B cell (primary cell): ENCODE results near the gene DYNLRB2. TPM values are rescaled to one million over a fixed set of nuclear protein-coding genes. Genes with fewer than 3 reads are reported as not detected.

ENCODE experiments used
- ATAC-seq: fragments of 200-7000 bp; cut with Tn5 transposase; one replicate; pipeline ENCODE4 v1.10.0; 2021; ENCODE audit warnings: low read depth, mild to moderate bottlenecking, moderate number of reproducible peaks, moderate library complexity
- CTCF ChIA-PET: fragments of 350-600 bp; sonication (Branson Sonifier 250); formaldehyde crosslinking; loops from one replicate; lab custom pipeline; 2021; ENCODE audit warnings: antibody characterized with exemption, inconsistent platforms; lab: Charles Lee
- POLR2A ChIA-PET: fragments of 350-600 bp; sonication (Branson Sonifier 250); formaldehyde crosslinking; loops from one replicate; lab custom pipeline; 2021; ENCODE audit warnings: antibody characterized with exemption; lab: Charles Lee
- DNase-seq: peaks from one replicate; pipeline ENCODE4 v3.0.0; 2013
- H2AFZ ChIP-seq: 2 replicates; pipeline ENCODE4 v1.6.1; 2012; ENCODE audit warnings: mild to moderate bottlenecking, low read depth, low read length; ENCODE audit not compliant: insufficient read depth, poor library complexity, severe bottlenecking
- H3K27ac ChIP-seq, 2 donors: 1 replicate in 1 of 2; 2 replicates in 1 of 2; pipeline ENCODE4 v1.5.1; 2012 to 2013; ENCODE audit warnings: low read length in 2 of 2, mild to moderate bottlenecking in 2 of 2, moderate library complexity in 1 of 2
- H3K27me3 ChIP-seq, 4 experiments: fragments of 200-600 bp in 1 of 4; sonication (generic) in 1 of 4; replicated peaks in 1 of 4; 1 replicate in 2 of 4; 2 replicates in 2 of 4; pipeline versions ENCODE4 v1.6.1 to v1.7.0; 2013 to 2016; ENCODE audit warnings: low read length in 3 of 4, mild to moderate bottlenecking in 2 of 4, mixed read lengths in 1 of 4, moderate library complexity in 1 of 4; ENCODE audit not compliant: insufficient read depth in 4 of 4, control insufficient read depth in 3 of 4; ENCODE audit errors: control extremely low read depth in 1 of 4
- H3K36me3 ChIP-seq, 2 experiments: replicated peaks in 1 of 2; 1 replicate in 1 of 2; 2 replicates in 1 of 2; pipeline versions ENCODE4 v1.6.1 to v1.7.1; 2013; ENCODE audit warnings: low read length in 1 of 2; ENCODE audit not compliant: insufficient read depth in 2 of 2, control insufficient read depth in 1 of 2; ENCODE audit errors: control extremely low read depth in 1 of 2, extremely low read depth in 1 of 2
- H3K4me1 ChIP-seq, 2 donors: fragments of 200-600 bp in 1 of 2; sonication (generic) in 1 of 2; 1 replicate in 1 of 2; 2 replicates in 1 of 2; pipeline versions ENCODE4 v1.5.1 to v1.6.1; 2013 to 2017; ENCODE audit warnings: low read length in 2 of 2; ENCODE audit not compliant: control insufficient read depth in 2 of 2, insufficient read depth in 2 of 2
- H3K4me2 ChIP-seq: replicated peaks from 2 replicates; pipeline ENCODE3; 2012; ENCODE audit warnings: mild to moderate bottlenecking, low read depth, low read length; ENCODE audit not compliant: poor library complexity, severe bottlenecking
- H3K4me3 ChIP-seq, 5 experiments: fragments of 200-600 bp in 1 of 5; sonication (generic) in 1 of 5; 1 replicate in 3 of 5; 2 replicates in 2 of 5; pipeline versions ENCODE4 v1.5.1 to v1.7.0; 2011 to 2016; ENCODE audit warnings: low read length in 4 of 5, mild to moderate bottlenecking in 4 of 5, low read depth in 2 of 5, control low read depth in 1 of 5, moderate library complexity in 1 of 5; ENCODE audit not compliant: insufficient read depth in 1 of 5; ENCODE audit errors: control extremely low read depth in 1 of 5, extremely low read depth in 1 of 5
- H3K79me2 ChIP-seq: fragments of 200-600 bp; sonication (generic); one replicate; pipeline ENCODE4 v1.6.0; 2016; ENCODE audit warnings: low read length; ENCODE audit not compliant: control insufficient read depth, insufficient read depth
- H3K9ac ChIP-seq: fragments of 200-600 bp; sonication (generic); 2 replicates; pipeline ENCODE4 v1.6.1; 2017; ENCODE audit warnings: mild to moderate bottlenecking, low read length, moderate library complexity
- H3K9me3 ChIP-seq, 3 donors: one replicate each; pipeline versions ENCODE4 v1.6.1 to v1.7.1; 2013; ENCODE audit warnings: low read length in 2 of 3; ENCODE audit not compliant: control insufficient read depth in 2 of 3, insufficient read depth in 1 of 3; ENCODE audit errors: control extremely low read depth in 1 of 3
- H4K20me1 ChIP-seq: 2 replicates; pipeline ENCODE4 v1.6.0; 2012; ENCODE audit warnings: mild to moderate bottlenecking, low read length; ENCODE audit not compliant: insufficient read depth, control insufficient read depth, poor library complexity, severe bottlenecking
- H3K27ac Mint-ChIP-seq: one replicate; pipeline ENCODE4 v1.8.0; 2021; ENCODE audit warnings: mixed read lengths
- H3K27me3 Mint-ChIP-seq: one replicate; pipeline ENCODE4 v1.8.0; 2021; ENCODE audit warnings: mixed read lengths
- H3K4me1 Mint-ChIP-seq: one replicate; pipeline ENCODE4 v1.8.0; 2021; ENCODE audit warnings: mixed read lengths
- H3K4me3 Mint-ChIP-seq: one replicate; pipeline ENCODE4 v1.8.0; 2021; ENCODE audit warnings: mixed read lengths
- H3K9me3 Mint-ChIP-seq: one replicate; pipeline ENCODE4 v1.8.0; 2022; ENCODE audit warnings: mixed read lengths; ENCODE audit not compliant: insufficient read depth
- CTCF ChIP-seq: fragments of 200-600 bp; IDR thresholded peaks from one replicate; pipeline ENCODE4 v1.8.0; 2022; ENCODE audit warnings: antibody characterized with exemption, mild to moderate bottlenecking
- EZH2 ChIP-seq: IDR thresholded peaks from 2 replicates; pipeline ENCODE4 v1.6.1; 2012; ENCODE audit warnings: borderline replicate concordance, low read depth, mild to moderate bottlenecking, moderate library complexity, low read length; ENCODE audit not compliant: insufficient read depth, poor library complexity, severe bottlenecking
- WGBS: methylation state at CpG from one replicate; pipeline ENCODE4 v1.1.5; 2013; ENCODE audit warnings: missing lambda C conversion rate; ENCODE audit not compliant: insufficient coverage; 5-methylcytosine and 5-hydroxymethylcytosine counted together
- intact Hi-C: fragments of 100-400 bp; cut with micrococcal nuclease; formaldehyde crosslinking; loops from one replicate; pipeline ENCODE4 v1.10.0; 2022
- polyA plus RNA-seq: library from polyadenylated mRNA; depleted of rRNA; stranded (reverse); fragments of >200 nt; gene quantifications from 2 replicates; pipeline ENCODE4 v1.2.3, GENCODE V29; 2012
- total RNA-seq, 2 donors: library from RNA; stranded (reverse); fragments of 120-200 nt in 1 of 2; gene quantifications; 1 replicate in 1 of 2; 2 replicates in 1 of 2; pipeline versions ENCODE4 v1.2.3 to v1.2.4, GENCODE V29; 2013 to 2022

DYNLRB2 gene
- total and polyA plus RNA-seq, 2 donors (not counting 1 experiment from before 2014, with no cell fraction given): not detected

GRCh38 chr16:80599466-80599865, 58.7 kb downstream of the DYNLRB2 start:
- peaks cover 5% of the 10 kb centered on the region for H3K9me3 Mint-ChIP-seq
- intact Hi-C loops: no loop called here
- H3K4me1 Mint-ChIP-seq: no peaks in the 10 kb centered on the region
- Histone ChIP-seq H2AFZ (no peak overlapping the region), H3K9me3 (no peaks in the 10 kb centered on the region), H3K27ac (no peak overlapping the region), H3K9ac (no peak overlapping the region), H3K4me1 (no peaks in the 10 kb centered on the region), H3K27me3 (no peaks in the 10 kb centered on the region), H3K4me2 (no peak overlapping the region), H3K79me2 (no peaks in the 10 kb centered on the region), H3K4me3 (no peak overlapping the region), H3K36me3 (no peaks in the 10 kb centered on the region), H4K20me1 (no peaks in the 10 kb centered on the region)
- H3K27ac Mint-ChIP-seq: no peak overlapping the region
- peaks cover under 1% of the 10 kb centered on the region for H3K27me3 Mint-ChIP-seq
- 90% methylated on average over 2 of the region's 3 CpGs for WGBS
- CTCF ChIA-PET: interaction anchor here (1.2 kb wide), 1 partner anchor 21 kb away, joined by 4 read pairs; no protein-coding TSS in a partner anchor
- DNase-seq: no peak
- no peak for ATAC-seq
- POLR2A ChIA-PET: no interaction called here
- no peak overlapping the region for H3K4me3 Mint-ChIP-seq
- TF ChIP-seq EZH2 (no peak), CTCF (no peak)
